Liver (tissue), 9 donors: ENCODE measurements around the gene COMMD4. TPM values are rescaled to one million over a fixed set of nuclear protein-coding genes. Genes with fewer than 3 reads are reported as not detected.
"Not testable (repeated sequence)": the region's sequence is repeated elsewhere in the genome, so short reads cannot be mapped to it uniquely, and the experiment has no call there.

Experiments
- DNase-seq: peaks from one replicate; pipeline ENCODE4 v3.0.0-alpha.2; 2017; ENCODE audit warnings: low spot score
- H3K27ac ChIP-seq, 2 donors: one replicate each; pipeline ENCODE4 v1.7.0; 2013; ENCODE audit warnings: inconsistent platforms in 2 of 2, low read length in 2 of 2, control low read depth in 1 of 2, low read depth in 1 of 2, mild to moderate bottlenecking in 1 of 2
- H3K27me3 ChIP-seq, 4 donors: one replicate each; pipeline versions ENCODE4 v1.6.1 to v1.7.0; 2013; ENCODE audit warnings: low read length in 3 of 4, inconsistent platforms in 1 of 4, mild to moderate bottlenecking in 1 of 4, moderate library complexity in 1 of 4; ENCODE audit not compliant: control insufficient read depth in 4 of 4, insufficient read depth in 4 of 4
- H3K36me3 ChIP-seq, 4 donors: one replicate each; pipeline versions ENCODE4 v1.6.1 to v1.7.0; 2013; ENCODE audit warnings: low read length in 3 of 4, mild to moderate bottlenecking in 3 of 4, low read depth in 1 of 4, moderate library complexity in 1 of 4; ENCODE audit not compliant: control insufficient read depth in 4 of 4, insufficient read depth in 3 of 4
- H3K4me1 ChIP-seq, 4 donors: one replicate each; pipeline versions ENCODE4 v1.6.1 to v1.7.0; 2013; ENCODE audit warnings: low read length in 3 of 4, mild to moderate bottlenecking in 3 of 4, moderate library complexity in 1 of 4; ENCODE audit not compliant: control insufficient read depth in 4 of 4, insufficient read depth in 4 of 4
- H3K4me3 ChIP-seq, 3 donors: one replicate each; pipeline versions ENCODE4 v1.6.1 to v1.7.0; 2013; ENCODE audit warnings: low read length in 3 of 3, control low read depth in 1 of 3, low read depth in 1 of 3, mild to moderate bottlenecking in 1 of 3
- H3K9ac ChIP-seq, 2 donors: one replicate each; pipeline ENCODE4 v1.7.0; 2013; ENCODE audit warnings: low read length in 2 of 2, mild to moderate bottlenecking in 2 of 2, moderate library complexity in 2 of 2, control low read depth in 1 of 2, low read depth in 1 of 2
- H3K9me3 ChIP-seq, 4 donors: one replicate each; pipeline versions ENCODE4 v1.6.1 to v1.7.0; 2013; ENCODE audit warnings: low read length in 3 of 4; ENCODE audit not compliant: control insufficient read depth in 4 of 4
- CTCF ChIP-seq: fragments of 150-350 bp; IDR thresholded peaks from 2 replicates; pipeline ENCODE4 v1.5.1; 2017; ENCODE audit warnings: improper control_type of control experiment, low read depth, low read length; ENCODE audit not compliant: missing input control
- EGR1 ChIP-seq, 2 donors: IDR thresholded peaks; 2 replicates each; pipeline ENCODE4 v1.6.1; 2016 to 2018; ENCODE audit warnings: antibody characterized with exemption in 2 of 2, low read depth in 2 of 2
- FOXA1 ChIP-seq: IDR thresholded peaks from 2 replicates; pipeline ENCODE4 v1.6.1; 2016; ENCODE audit warnings: antibody characterized with exemption
- GABPA ChIP-seq, 2 donors: IDR thresholded peaks in 1 of 2; conservative IDR thresholded peaks in 1 of 2; 2 replicates each; pipeline ENCODE4 v1.6.1; 2016; ENCODE audit warnings: antibody characterized with exemption in 2 of 2, mild to moderate bottlenecking in 1 of 2, moderate library complexity in 1 of 2
- HNF4G ChIP-seq: IDR thresholded peaks from 2 replicates; pipeline ENCODE4 v1.6.1; 2016; ENCODE audit warnings: antibody characterized with exemption
- JUND ChIP-seq, 2 donors: IDR thresholded peaks; 2 replicates each; pipeline ENCODE4 v1.6.1; 2016; ENCODE audit warnings: antibody characterized with exemption in 2 of 2
- MAX ChIP-seq: IDR thresholded peaks from 2 replicates; pipeline ENCODE4 v1.6.1; 2016; ENCODE audit warnings: antibody characterized with exemption
- REST ChIP-seq: IDR thresholded peaks from 2 replicates; pipeline ENCODE4 v1.6.1; 2016; ENCODE audit warnings: antibody characterized with exemption, mild to moderate bottlenecking
- RXRA ChIP-seq, 2 donors: IDR thresholded peaks; 2 replicates each; pipeline ENCODE4 v1.6.1; 2017 to 2018; ENCODE audit warnings: antibody characterized with exemption in 2 of 2, mild to moderate bottlenecking in 1 of 2
- SP1 ChIP-seq: IDR thresholded peaks from 2 replicates; pipeline ENCODE4 v1.6.1; 2018; ENCODE audit warnings: antibody characterized with exemption, mild to moderate bottlenecking
- YY1 ChIP-seq: IDR thresholded peaks from 2 replicates; pipeline ENCODE4 v1.6.1; 2016; ENCODE audit warnings: antibody characterized with exemption, mild to moderate bottlenecking
- ZBTB33 ChIP-seq: IDR thresholded peaks from 2 replicates; pipeline ENCODE4 v1.6.1; 2016; ENCODE audit warnings: antibody characterized with exemption
- WGBS: extraction: QIAGEN DNeasy Blood & Tissue Kit; methylation state at CpG from one replicate; pipeline ENCODE4 v1.1.7; 2013; 5-methylcytosine and 5-hydroxymethylcytosine counted together
- polyA plus RNA-seq, 2 donors: library from polyadenylated mRNA; stranded (reverse) in 1 of 2; unstranded in 1 of 2; fragments of 200-250 nt in 1 of 2; fragments of >200 nt in 1 of 2; fragmentation: Nextera tagmentation in 1 of 2; extraction: Ambion mirVana in 1 of 2; gene quantifications; one replicate each; pipeline versions ENCODE4 v1.2.1 to v1.2.3, GENCODE V29; 2013 to 2015
- total RNA-seq, 2 donors: library from RNA; depleted of rRNA; stranded (reverse); fragments of >200 nt; gene quantifications; one replicate each; pipeline ENCODE4 v1.2.3, GENCODE V29; 2014
- donor health status: healthy.
- donor health status: healthy.
- donor health status: healthy.
- donor health status: healthy.
- donor health status: healthy.

Gene COMMD4
- total and polyA plus RNA-seq, 4 donors: 21.2 to 56.0 (median 37.3) TPM

- H3K4me3 ChIP-seq: no peak overlapping the region
- 90% methylated on average over 5 of the region's 5 CpGs for WGBS
- no peaks in the 10 kb centered on the region for H3K36me3 ChIP-seq
- H3K9me3 ChIP-seq: no peaks in the 10 kb centered on the region
- H3K27ac ChIP-seq: no peak overlapping the region
- no peaks in the 10 kb centered on the region for H3K27me3 ChIP-seq
- TF ChIP-seq FOXA1 (no peak), MAX (no peak), SP1 (no peak), ZBTB33 (no peak), EGR1 (IDR thresholded peaks at IDR 0.05; ENCODE audit: low read depth in 2 of 2) (no peak), RXRA (IDR thresholded peaks at IDR 0.05) (no peak), REST (no peak), GABPA (IDR thresholded peaks at IDR 0.05 in 1 of 2, conservative IDR thresholded peaks at IDR 0.05 in 1 of 2) (no peak), HNF4G (no peak), JUND (IDR thresholded peaks at IDR 0.05) (no peak), CTCF (no peak), YY1 (no peak)
- DNase-seq: no peak
- H3K9ac ChIP-seq: no peak overlapping the region
- no peaks in the 10 kb centered on the region for H3K4me1 ChIP-seq
Observed at GRCh38 chr15:75314552-75315290, 21.1 kb upstream of the COMMD4 start.

GRCh38 chr15:75319231-75319897 lies 16.5 kb upstream of the COMMD4 start:
- not testable (repeated sequence) for H3K27ac ChIP-seq, H3K9me3 ChIP-seq, H3K9ac ChIP-seq, DNase-seq, H3K4me3 ChIP-seq, H3K27me3 ChIP-seq, H3K36me3 ChIP-seq, H3K4me1 ChIP-seq
- 88% methylated on average over 5 of the region's 5 CpGs for WGBS
